ENCODE measurements around the gene NKAPL. TPM values are rescaled to one million over a fixed set of nuclear protein-coding genes. Genes with fewer than 3 reads are reported as not detected.
A peak's percentile ranks its signal among the peaks of the same experiment; 100 is the strongest.

The NKAPL gene
- polyA plus RNA-seq, 6 donors from 2014 or later = 0.25 to 0.61 (median 0.40) TPM; not detected in 2

GRCh38 chr6:28225056-28225834 is 33.9 kb upstream of the NKAPL start, which contains the start of gene ZSCAN9:
Gene ZSCAN9 (plus strand): TSS chr6:28225275. CDS start chr6:28227085, 1,810 bp downstream.
- ATAC-seq (ENCODE audit: low read depth in 2 of 2) (peak; percentile 95 to 97), DNase-seq (peak; percentile 53)
- Mint-ChIP-seq H3K27me3 (peaks cover 19 to 24% (median 22%) of the 10 kb centered on the region in 3 donors), H3K9me3 (peaks cover 0 to 2% (median 0%) of the 10 kb centered on the region in 7 donors), H3K4me3 (peak within 1 kb of the TSS; percentile 87 to 97 (median 96)), H3K36me3 (peaks cover 8 to 20% of the 10 kb centered on the region in 2 donors), H3K4me1 (peaks cover 19 to 35% (median 26%) of the 10 kb centered on the region in 3 donors), H3K27ac (peak within 1 kb of the TSS; percentile 76 to 97 (median 90))

- Mint-ChIP-seq H3K27ac (no peak overlapping the region), H3K4me1 (peaks cover 19 to 35% (median 26%) of the 10 kb centered on the region in 3 donors), H3K9me3 (peaks cover 0 to 2% (median 0%) of the 10 kb centered on the region in 7 donors), H3K36me3 (peaks cover 14 to 27% of the 10 kb centered on the region in 2 donors), H3K27me3 (peaks cover 10 to 15% (median 13%) of the 10 kb centered on the region in 3 donors), H3K4me3 (peak overlapping the region in 5 of 8 donors; percentile 87 to 97 (median 95))
- DNase-seq (no peak), ATAC-seq (ENCODE audit: low read depth in 2 of 2) (no peak)
Measured at GRCh38 chr6:28226460-28226859, 32.6 kb upstream of the NKAPL start.

DNA sequence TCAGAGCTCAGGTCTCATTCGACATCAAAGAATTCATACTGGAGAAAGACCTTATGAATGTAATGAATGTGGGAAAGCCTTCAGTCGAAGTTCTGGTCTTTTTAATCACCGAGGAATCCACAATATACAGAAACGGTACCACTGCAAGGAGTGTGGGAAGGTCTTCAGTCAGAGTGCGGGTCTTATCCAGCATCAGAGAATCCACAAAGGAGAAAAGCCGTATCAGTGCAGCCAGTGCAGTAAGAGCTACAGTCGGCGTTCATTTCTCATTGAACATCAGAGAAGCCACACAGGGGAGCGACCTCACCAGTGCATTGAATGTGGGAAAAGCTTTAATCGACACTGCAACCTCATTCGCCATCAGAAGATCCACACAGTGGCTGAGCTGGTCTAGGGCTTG is 26.3 kb upstream of the NKAPL start:
- H3K36me3 Mint-ChIP-seq = peaks cover 22 to 38% of the 10 kb centered on the region in 2 donors
- no peaks in the 10 kb centered on the region for H3K27me3 Mint-ChIP-seq
- peak overlapping the region in 1 of 6 donors; percentile 54 for H3K27ac Mint-ChIP-seq
- H3K4me3 Mint-ChIP-seq = no peak overlapping the region
- ATAC-seq (ENCODE audit: low read depth in 2 of 2) (no peak), DNase-seq (no peak)
- peaks cover under 1 to 6% (median 4%) of the 10 kb centered on the region in 3 donors for H3K4me1 Mint-ChIP-seq
- peaks cover 0 to 6% (median 2%) of the 10 kb centered on the region in 7 donors for H3K9me3 Mint-ChIP-seq

GRCh38 chr6:28235912-28236452 is 23.1 kb upstream of the NKAPL start:
- DNase-seq (no peak), ATAC-seq (ENCODE audit: low read depth in 2 of 2) (no peak)
- Mint-ChIP-seq H3K4me3 (no peak overlapping the region), H3K27ac (peak overlapping the region in 1 of 6 donors; percentile 17), H3K9me3 (peaks cover 0 to 6% (median 2%) of the 10 kb centered on the region in 7 donors), H3K36me3 (peaks cover 7 to 11% of the 10 kb centered on the region in 2 donors), H3K27me3 (no peaks in the 10 kb centered on the region), H3K4me1 (no peaks in the 10 kb centered on the region)

DNA sequence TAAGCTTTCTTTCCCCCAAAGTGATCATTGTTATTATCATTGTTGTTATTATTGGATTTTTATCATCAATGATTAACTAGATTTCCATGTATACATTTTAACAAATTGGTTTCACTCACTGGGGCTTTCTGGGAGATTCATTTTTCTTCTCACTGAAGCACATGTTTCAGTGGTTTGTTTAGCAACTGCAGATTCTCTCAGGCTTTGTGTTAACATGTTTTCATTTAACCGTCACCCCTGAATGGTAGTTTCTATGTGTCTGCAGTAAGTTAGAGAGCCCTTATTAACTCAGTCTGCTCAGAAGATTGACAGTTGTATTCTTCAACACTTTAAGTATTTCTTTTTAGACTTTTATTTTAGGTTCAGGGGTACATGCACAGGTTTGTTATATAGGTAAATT is 19.5 kb upstream of the NKAPL start:
- no peaks in the 10 kb centered on the region for H3K9me3 Mint-ChIP-seq
- no peak for ATAC-seq (ENCODE audit: low read depth in 2 of 2)
- DNase-seq = no peak
- H3K4me3 Mint-ChIP-seq = no peak overlapping the region
- peaks cover 6 to 9% of the 10 kb centered on the region in 2 donors for H3K36me3 Mint-ChIP-seq
- H3K27ac Mint-ChIP-seq = no peak overlapping the region
- peaks cover 0 to 5% (median 0%) of the 10 kb centered on the region in 3 donors for H3K4me1 Mint-ChIP-seq
- no peaks in the 10 kb centered on the region for H3K27me3 Mint-ChIP-seq

DNA sequence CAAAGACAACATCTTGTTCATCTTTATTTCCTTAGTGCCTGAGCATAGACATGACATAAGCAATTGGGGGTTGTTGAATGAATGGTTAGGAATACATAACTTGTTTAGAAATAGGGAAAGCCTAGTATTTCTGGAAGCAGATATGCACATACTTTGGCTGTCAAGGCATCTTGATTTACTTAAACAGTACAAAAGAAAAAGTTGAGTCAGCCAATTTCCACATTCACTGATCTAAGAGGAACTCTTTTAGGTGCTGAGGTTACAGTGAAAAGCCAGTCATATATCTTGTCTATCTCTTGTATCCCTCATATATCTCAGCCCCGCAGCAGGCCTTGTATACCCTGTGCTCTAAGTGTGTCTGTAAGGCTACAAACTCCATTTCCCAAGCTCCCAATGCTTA is 18.6 kb upstream of the NKAPL start:
- DNase-seq (no peak), ATAC-seq (ENCODE audit: low read depth in 2 of 2) (no peak)
- Mint-ChIP-seq H3K4me1 (peaks cover 0 to 5% (median 3%) of the 10 kb centered on the region in 3 donors), H3K9me3 (no peaks in the 10 kb centered on the region), H3K4me3 (no peak overlapping the region), H3K27me3 (no peaks in the 10 kb centered on the region), H3K27ac (no peak overlapping the region), H3K36me3 (peaks cover 10 to 16% of the 10 kb centered on the region in 2 donors)

GRCh38 chr6:28243946-28244345 is 15.2 kb upstream of the NKAPL start:
- DNase-seq = no peak
- Mint-ChIP-seq H3K4me1 (peaks cover 7 to 19% (median 7%) of the 10 kb centered on the region in 3 donors), H3K27me3 (no peaks in the 10 kb centered on the region), H3K4me3 (no peak overlapping the region), H3K27ac (peak overlapping the region in 1 of 6 donors; percentile 76), H3K9me3 (no peaks in the 10 kb centered on the region), H3K36me3 (peaks cover 23 to 41% of the 10 kb centered on the region in 2 donors)
- ATAC-seq (ENCODE audit: low read depth in 2 of 2) = no peak

GRCh38 chr6:28245206-28245941 is 13.7 kb upstream of the NKAPL start:
- no peaks in the 10 kb centered on the region for H3K27me3 Mint-ChIP-seq
- DNase-seq (no peak), ATAC-seq (ENCODE audit: low read depth in 2 of 2) (no peak)
- no peak overlapping the region for H3K4me3 Mint-ChIP-seq
- no peaks in the 10 kb centered on the region for H3K9me3 Mint-ChIP-seq
- peak overlapping the region in 1 of 6 donors; percentile 46 for H3K27ac Mint-ChIP-seq
- peaks cover 30 to 41% of the 10 kb centered on the region in 2 donors for H3K36me3 Mint-ChIP-seq
- H3K4me1 Mint-ChIP-seq = peaks cover 7 to 29% (median 16%) of the 10 kb centered on the region in 3 donors

DNA sequence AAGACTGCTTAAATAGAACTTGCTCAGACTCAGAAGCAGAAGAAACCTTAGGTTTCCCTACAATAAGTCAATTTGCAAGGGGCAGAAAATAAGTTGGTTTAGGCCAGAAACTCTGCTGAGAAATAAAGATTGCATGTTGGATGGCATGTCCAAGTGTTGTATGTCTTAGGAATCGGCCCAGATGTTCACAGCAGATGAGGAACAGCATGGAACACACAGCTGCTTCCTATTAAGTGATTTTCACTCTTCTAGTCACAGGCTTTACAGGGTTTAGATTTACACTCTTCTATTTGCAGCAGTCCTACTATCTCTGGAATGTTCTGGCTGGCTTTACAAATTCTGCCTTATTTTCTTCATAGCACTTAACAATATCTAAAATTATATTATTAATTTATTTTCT is 10.2 kb upstream of the NKAPL start:
- DNase-seq = no peak
- ATAC-seq (ENCODE audit: low read depth in 2 of 2) = no peak
- Mint-ChIP-seq H3K9me3 (peaks cover 0 to 5% (median 0%) of the 10 kb centered on the region in 7 donors), H3K27me3 (no peaks in the 10 kb centered on the region), H3K27ac (no peak overlapping the region), H3K4me3 (peak overlapping the region in 1 of 8 donors; percentile 46), H3K36me3 (peaks cover 25 to 32% of the 10 kb centered on the region in 2 donors), H3K4me1 (peaks cover 22 to 45% (median 39%) of the 10 kb centered on the region in 3 donors)

GRCh38 chr6:28250747-28251146 is 8.3 kb upstream of the NKAPL start:
- H3K27ac Mint-ChIP-seq = no peak overlapping the region
- DNase-seq = no peak
- H3K36me3 Mint-ChIP-seq = peaks cover 18 to 22% of the 10 kb centered on the region in 2 donors
- peaks cover 0 to 5% (median 0%) of the 10 kb centered on the region in 7 donors for H3K9me3 Mint-ChIP-seq
- ATAC-seq (ENCODE audit: low read depth in 2 of 2) = no peak
- peak overlapping the region in 7 of 8 donors; percentile 77 to 99 (median 89) for H3K4me3 Mint-ChIP-seq
- H3K27me3 Mint-ChIP-seq = peaks cover 0 to 2% (median 0%) of the 10 kb centered on the region in 3 donors
- H3K4me1 Mint-ChIP-seq = peaks cover 19 to 45% (median 39%) of the 10 kb centered on the region in 3 donors

DNA sequence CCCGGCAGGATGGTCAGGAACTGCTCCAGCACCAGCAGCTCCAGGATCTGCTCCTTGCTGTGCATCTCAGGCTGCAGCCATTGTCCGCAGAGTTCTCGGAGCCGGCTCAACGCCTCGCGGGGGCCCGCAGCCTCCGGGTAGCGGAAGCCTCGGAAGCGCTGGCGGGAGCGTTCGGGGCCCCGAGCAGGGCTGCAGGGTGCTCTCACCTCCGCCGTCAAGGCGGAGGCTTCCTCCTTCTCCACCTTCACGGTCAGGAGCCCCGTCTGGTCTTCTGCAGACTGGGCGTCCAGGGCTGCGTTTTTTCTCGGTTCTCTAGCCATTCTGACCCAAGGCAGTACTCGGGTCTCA is 7.5 kb upstream of the NKAPL start:
- peak; percentile 53 to 65 for ATAC-seq (ENCODE audit: low read depth in 2 of 2)
- DNase-seq = no peak
- peaks cover 0 to 5% (median 0%) of the 10 kb centered on the region in 7 donors for H3K9me3 Mint-ChIP-seq
- peaks cover 9 to 13% of the 10 kb centered on the region in 2 donors for H3K36me3 Mint-ChIP-seq
- peak overlapping the region; percentile 94 to 99 (median 98) for H3K4me3 Mint-ChIP-seq
- peaks cover 15 to 43% (median 39%) of the 10 kb centered on the region in 3 donors for H3K4me1 Mint-ChIP-seq
- H3K27ac Mint-ChIP-seq = peak overlapping the region in 5 of 6 donors; percentile 86 to 95 (median 92)
- peaks cover 0 to 7% (median 0%) of the 10 kb centered on the region in 3 donors for H3K27me3 Mint-ChIP-seq

GRCh38 chr6:28252009-28252975 is 6.8 kb upstream of the NKAPL start, which contains the start of gene ZKSCAN4:
Gene ZKSCAN4 (minus strand): TSS chr6:28252269. CDS start chr6:28251980, 289 bp downstream.
- peaks cover 15 to 39% (median 37%) of the 10 kb centered on the region in 3 donors for H3K4me1 Mint-ChIP-seq
- H3K9me3 Mint-ChIP-seq = peaks cover 0 to 5% (median 0%) of the 10 kb centered on the region in 7 donors
- DNase-seq = peak; percentile 71
- H3K27me3 Mint-ChIP-seq = peaks cover 0 to 7% (median 0%) of the 10 kb centered on the region in 3 donors
- peak within 1 kb of the TSS; percentile 94 to 99 (median 98) for H3K4me3 Mint-ChIP-seq
- H3K36me3 Mint-ChIP-seq = peaks cover 8 to 9% of the 10 kb centered on the region in 2 donors
- H3K27ac Mint-ChIP-seq = peak within 1 kb of the TSS; percentile 79 to 98 (median 92)
- ATAC-seq (ENCODE audit: low read depth in 2 of 2) = peak; percentile 79 to 88
